Liver (tissue), 9 donors: ENCODE data around the gene LRRC32. TPM values are rescaled to one million over a fixed set of nuclear protein-coding genes. Genes with fewer than 3 reads are reported as not detected.

Experiments used
- DNase-seq: peaks from one replicate; pipeline ENCODE4 v3.0.0-alpha.2; 2017; ENCODE audit warnings: low spot score
- H3K27ac ChIP-seq, 2 donors: one replicate each; pipeline ENCODE4 v1.7.0; 2013; ENCODE audit warnings: inconsistent platforms in 2 of 2, low read length in 2 of 2, control low read depth in 1 of 2, low read depth in 1 of 2, mild to moderate bottlenecking in 1 of 2
- H3K27me3 ChIP-seq, 4 donors: one replicate each; pipeline versions ENCODE4 v1.6.1 to v1.7.0; 2013; ENCODE audit warnings: low read length in 3 of 4, inconsistent platforms in 1 of 4, mild to moderate bottlenecking in 1 of 4, moderate library complexity in 1 of 4; ENCODE audit not compliant: control insufficient read depth in 4 of 4, insufficient read depth in 4 of 4
- H3K36me3 ChIP-seq, 4 donors: one replicate each; pipeline versions ENCODE4 v1.6.1 to v1.7.0; 2013; ENCODE audit warnings: low read length in 3 of 4, mild to moderate bottlenecking in 3 of 4, low read depth in 1 of 4, moderate library complexity in 1 of 4; ENCODE audit not compliant: control insufficient read depth in 4 of 4, insufficient read depth in 3 of 4
- H3K4me1 ChIP-seq, 4 donors: one replicate each; pipeline versions ENCODE4 v1.6.1 to v1.7.0; 2013; ENCODE audit warnings: low read length in 3 of 4, mild to moderate bottlenecking in 3 of 4, moderate library complexity in 1 of 4; ENCODE audit not compliant: control insufficient read depth in 4 of 4, insufficient read depth in 4 of 4
- H3K4me3 ChIP-seq, 3 donors: one replicate each; pipeline versions ENCODE4 v1.6.1 to v1.7.0; 2013; ENCODE audit warnings: low read length in 3 of 3, control low read depth in 1 of 3, low read depth in 1 of 3, mild to moderate bottlenecking in 1 of 3
- H3K9ac ChIP-seq, 2 donors: one replicate each; pipeline ENCODE4 v1.7.0; 2013; ENCODE audit warnings: low read length in 2 of 2, mild to moderate bottlenecking in 2 of 2, moderate library complexity in 2 of 2, control low read depth in 1 of 2, low read depth in 1 of 2
- H3K9me3 ChIP-seq, 4 donors: one replicate each; pipeline versions ENCODE4 v1.6.1 to v1.7.0; 2013; ENCODE audit warnings: low read length in 3 of 4; ENCODE audit not compliant: control insufficient read depth in 4 of 4
- EGR1 ChIP-seq, 2 donors: IDR thresholded peaks; 2 replicates each; pipeline ENCODE4 v1.6.1; 2016 to 2018; ENCODE audit warnings: antibody characterized with exemption in 2 of 2, low read depth in 2 of 2
- FOXA1 ChIP-seq: IDR thresholded peaks from 2 replicates; pipeline ENCODE4 v1.6.1; 2016; ENCODE audit warnings: antibody characterized with exemption
- FOXA2 ChIP-seq: IDR thresholded peaks from 2 replicates; pipeline ENCODE4 v1.6.1; 2016; ENCODE audit warnings: antibody characterized with exemption
- GABPA ChIP-seq, 2 donors: IDR thresholded peaks in 1 of 2; conservative IDR thresholded peaks in 1 of 2; 2 replicates each; pipeline ENCODE4 v1.6.1; 2016; ENCODE audit warnings: antibody characterized with exemption in 2 of 2, mild to moderate bottlenecking in 1 of 2, moderate library complexity in 1 of 2
- NR2F2 ChIP-seq: IDR thresholded peaks from 2 replicates; pipeline ENCODE4 v1.6.1; 2016; ENCODE audit warnings: antibody characterized with exemption
- RAD21 ChIP-seq, 2 donors: IDR thresholded peaks; 2 replicates each; pipeline ENCODE4 v1.6.1; 2016; ENCODE audit warnings: antibody characterized with exemption in 2 of 2, mild to moderate bottlenecking in 2 of 2
- RXRA ChIP-seq, 2 donors: IDR thresholded peaks; 2 replicates each; pipeline ENCODE4 v1.6.1; 2017 to 2018; ENCODE audit warnings: antibody characterized with exemption in 2 of 2, mild to moderate bottlenecking in 1 of 2
- SP1 ChIP-seq: IDR thresholded peaks from 2 replicates; pipeline ENCODE4 v1.6.1; 2018; ENCODE audit warnings: antibody characterized with exemption, mild to moderate bottlenecking
- TAF1 ChIP-seq: conservative IDR thresholded peaks from 2 replicates; pipeline ENCODE4 v1.6.1; 2016; ENCODE audit warnings: antibody characterized with exemption, mild to moderate bottlenecking
- YY1 ChIP-seq: IDR thresholded peaks from 2 replicates; pipeline ENCODE4 v1.6.1; 2016; ENCODE audit warnings: antibody characterized with exemption, mild to moderate bottlenecking
- ZBTB33 ChIP-seq: IDR thresholded peaks from 2 replicates; pipeline ENCODE4 v1.6.1; 2016; ENCODE audit warnings: antibody characterized with exemption
- WGBS: extraction: QIAGEN DNeasy Blood & Tissue Kit; methylation state at CpG from one replicate; pipeline ENCODE4 v1.1.7; 2013; 5-methylcytosine and 5-hydroxymethylcytosine counted together
- polyA plus RNA-seq, 2 donors: library from polyadenylated mRNA; stranded (reverse) in 1 of 2; unstranded in 1 of 2; fragments of 200-250 nt in 1 of 2; fragments of >200 nt in 1 of 2; fragmentation: Nextera tagmentation in 1 of 2; extraction: Ambion mirVana in 1 of 2; gene quantifications; one replicate each; pipeline versions ENCODE4 v1.2.1 to v1.2.3, GENCODE V29; 2013 to 2015
- total RNA-seq, 2 donors: library from RNA; depleted of rRNA; stranded (reverse); fragments of >200 nt; gene quantifications; one replicate each; pipeline ENCODE4 v1.2.3, GENCODE V29; 2014
- TF ChIP-seq, protein P1 (sequence below): IDR thresholded peaks from 2 replicates; pipeline ENCODE4 v1.6.1; 2016; ENCODE audit warnings: antibody characterized with exemption
- TF ChIP-seq, protein P2 (sequence below): IDR thresholded peaks from 2 replicates; pipeline ENCODE4 v1.6.1; 2016; ENCODE audit warnings: antibody characterized with exemption, mild to moderate bottlenecking
- TF ChIP-seq, protein P3 (sequence below): fragments of 150-350 bp; IDR thresholded peaks from 2 replicates; pipeline ENCODE4 v1.5.1; 2017; ENCODE audit warnings: improper control_type of control experiment, low read depth, low read length; ENCODE audit not compliant: missing input control
- TF ChIP-seq, protein P4 (sequence below): IDR thresholded peaks from 2 replicates; pipeline ENCODE4 v1.6.1; 2016; ENCODE audit warnings: antibody characterized with exemption
- donor health status: healthy.
- donor health status: healthy.
- donor health status: healthy.
- donor health status: healthy.
- donor health status: healthy.

LRRC32 gene
- total and polyA plus RNA-seq, 4 donors, result 5.4 to 15.4 (median 9.3) TPM

- no peaks in the 10 kb centered on the region for H3K27me3 ChIP-seq
- no peaks in the 10 kb centered on the region for H3K36me3 ChIP-seq
- H3K9ac ChIP-seq, result no peak overlapping the region
- TF ChIP-seq, protein P1, sequence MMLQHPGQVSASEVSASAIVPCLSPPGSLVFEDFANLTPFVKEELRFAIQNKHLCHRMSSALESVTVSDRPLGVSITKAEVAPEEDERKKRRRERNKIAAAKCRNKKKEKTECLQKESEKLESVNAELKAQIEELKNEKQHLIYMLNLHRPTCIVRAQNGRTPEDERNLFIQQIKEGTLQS, result no peak
- TF ChIP-seq RAD21 (IDR thresholded peaks at IDR 0.05), result no peak
- TF ChIP-seq ZBTB33, result no peak
- no peak for TF ChIP-seq TAF1
- no peak for TF ChIP-seq NR2F2
- no peak for TF ChIP-seq YY1
- TF ChIP-seq GABPA (IDR thresholded peaks at IDR 0.05 in 1 of 2, conservative IDR thresholded peaks at IDR 0.05 in 1 of 2), result no peak
- no peak for TF ChIP-seq SP1
- no peak for TF ChIP-seq EGR1 (IDR thresholded peaks at IDR 0.05; ENCODE audit: low read depth in 2 of 2)
- TF ChIP-seq FOXA1, result no peak
- no peak for TF ChIP-seq FOXA2
- TF ChIP-seq, protein P2, sequence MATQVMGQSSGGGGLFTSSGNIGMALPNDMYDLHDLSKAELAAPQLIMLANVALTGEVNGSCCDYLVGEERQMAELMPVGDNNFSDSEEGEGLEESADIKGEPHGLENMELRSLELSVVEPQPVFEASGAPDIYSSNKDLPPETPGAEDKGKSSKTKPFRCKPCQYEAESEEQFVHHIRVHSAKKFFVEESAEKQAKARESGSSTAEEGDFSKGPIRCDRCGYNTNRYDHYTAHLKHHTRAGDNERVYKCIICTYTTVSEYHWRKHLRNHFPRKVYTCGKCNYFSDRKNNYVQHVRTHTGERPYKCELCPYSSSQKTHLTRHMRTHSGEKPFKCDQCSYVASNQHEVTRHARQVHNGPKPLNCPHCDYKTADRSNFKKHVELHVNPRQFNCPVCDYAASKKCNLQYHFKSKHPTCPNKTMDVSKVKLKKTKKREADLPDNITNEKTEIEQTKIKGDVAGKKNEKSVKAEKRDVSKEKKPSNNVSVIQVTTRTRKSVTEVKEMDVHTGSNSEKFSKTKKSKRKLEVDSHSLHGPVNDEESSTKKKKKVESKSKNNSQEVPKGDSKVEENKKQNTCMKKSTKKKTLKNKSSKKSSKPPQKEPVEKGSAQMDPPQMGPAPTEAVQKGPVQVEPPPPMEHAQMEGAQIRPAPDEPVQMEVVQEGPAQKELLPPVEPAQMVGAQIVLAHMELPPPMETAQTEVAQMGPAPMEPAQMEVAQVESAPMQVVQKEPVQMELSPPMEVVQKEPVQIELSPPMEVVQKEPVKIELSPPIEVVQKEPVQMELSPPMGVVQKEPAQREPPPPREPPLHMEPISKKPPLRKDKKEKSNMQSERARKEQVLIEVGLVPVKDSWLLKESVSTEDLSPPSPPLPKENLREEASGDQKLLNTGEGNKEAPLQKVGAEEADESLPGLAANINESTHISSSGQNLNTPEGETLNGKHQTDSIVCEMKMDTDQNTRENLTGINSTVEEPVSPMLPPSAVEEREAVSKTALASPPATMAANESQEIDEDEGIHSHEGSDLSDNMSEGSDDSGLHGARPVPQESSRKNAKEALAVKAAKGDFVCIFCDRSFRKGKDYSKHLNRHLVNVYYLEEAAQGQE, result no peak
- TF ChIP-seq, protein P3, sequence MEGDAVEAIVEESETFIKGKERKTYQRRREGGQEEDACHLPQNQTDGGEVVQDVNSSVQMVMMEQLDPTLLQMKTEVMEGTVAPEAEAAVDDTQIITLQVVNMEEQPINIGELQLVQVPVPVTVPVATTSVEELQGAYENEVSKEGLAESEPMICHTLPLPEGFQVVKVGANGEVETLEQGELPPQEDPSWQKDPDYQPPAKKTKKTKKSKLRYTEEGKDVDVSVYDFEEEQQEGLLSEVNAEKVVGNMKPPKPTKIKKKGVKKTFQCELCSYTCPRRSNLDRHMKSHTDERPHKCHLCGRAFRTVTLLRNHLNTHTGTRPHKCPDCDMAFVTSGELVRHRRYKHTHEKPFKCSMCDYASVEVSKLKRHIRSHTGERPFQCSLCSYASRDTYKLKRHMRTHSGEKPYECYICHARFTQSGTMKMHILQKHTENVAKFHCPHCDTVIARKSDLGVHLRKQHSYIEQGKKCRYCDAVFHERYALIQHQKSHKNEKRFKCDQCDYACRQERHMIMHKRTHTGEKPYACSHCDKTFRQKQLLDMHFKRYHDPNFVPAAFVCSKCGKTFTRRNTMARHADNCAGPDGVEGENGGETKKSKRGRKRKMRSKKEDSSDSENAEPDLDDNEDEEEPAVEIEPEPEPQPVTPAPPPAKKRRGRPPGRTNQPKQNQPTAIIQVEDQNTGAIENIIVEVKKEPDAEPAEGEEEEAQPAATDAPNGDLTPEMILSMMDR, result no peak
- TF ChIP-seq, protein P4, sequence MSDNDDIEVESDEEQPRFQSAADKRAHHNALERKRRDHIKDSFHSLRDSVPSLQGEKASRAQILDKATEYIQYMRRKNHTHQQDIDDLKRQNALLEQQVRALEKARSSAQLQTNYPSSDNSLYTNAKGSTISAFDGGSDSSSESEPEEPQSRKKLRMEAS, result no peak
- no peak for TF ChIP-seq RXRA (IDR thresholded peaks at IDR 0.05)
- WGBS, result 87% methylated on average over 16 of the region's 16 CpGs
- H3K9me3 ChIP-seq, result no peaks in the 10 kb centered on the region
- peaks cover 0 to 8% (median 2%) of the 10 kb centered on the region in 4 donors for H3K4me1 ChIP-seq
- no peak overlapping the region for H3K27ac ChIP-seq
- H3K4me3 ChIP-seq, result no peak overlapping the region
- no peak for DNase-seq
Observed at GRCh38 chr11:76676636-76677457, 6.3 kb upstream of the LRRC32 start.
